GM12873 (cell line): ENCODE measurements around the gene VSTM5.

ENCODE experiments used
- CTCF ChIP-seq: IDR thresholded peaks from 2 replicates; pipeline ENCODE4 v1.5.1; 2012; ENCODE audit warnings: low read depth, mild to moderate bottlenecking, moderate library complexity, low read length, control low read depth; ENCODE audit not compliant: insufficient read depth; ENCODE audit errors: missing control alignments

VSTM5 gene

GRCh38 chr11:93869830-93870229 is 19.4 kb upstream of the VSTM5 start:
- no peak for TF ChIP-seq CTCF

- peak; percentile 51 for TF ChIP-seq CTCF
Observed at GRCh38 chr11:93868404-93868803, 18.0 kb upstream of the VSTM5 start.

- TF ChIP-seq CTCF = no peak
Observed at GRCh38 chr11:93861808-93862207, 11.4 kb upstream of the VSTM5 start.

GRCh38 chr11:93858121-93858775 is 7.8 kb upstream of the VSTM5 start:
- TF ChIP-seq CTCF = no peak

GRCh38 chr11:93857413-93858120 is 7.1 kb upstream of the VSTM5 start:
- no peak for TF ChIP-seq CTCF

GRCh38 chr11:93852242-93852641 is 1.8 kb upstream of the VSTM5 start:
- TF ChIP-seq CTCF = no peak

GRCh38 chr11:93849751-93850593 is 446 bp downstream of the VSTM5 start:
- no peak for TF ChIP-seq CTCF
